Right lobe of liver (tissue), 6 donors: ENCODE results near the gene AFAP1. TPM values are rescaled to one million over a fixed set of nuclear protein-coding genes. Genes with fewer than 3 reads are reported as not detected.

ENCODE experiments used
- ATAC-seq, 4 donors: fragments of 200-7000 bp; cut with Tn5 transposase; one replicate each; pipeline ENCODE4 v1.9.1; 2020; ENCODE audit warnings: mild to moderate bottlenecking in 4 of 4, moderate library complexity in 4 of 4
- DNase-seq, 3 donors: peaks; one replicate each; pipeline ENCODE4 v3.0.0-alpha.2; 2020
- H3K27ac ChIP-seq, 3 donors: fragments of 200-600 bp; one replicate each; pipeline ENCODE4 v1.8.0; 2022
- H3K27me3 ChIP-seq, 2 donors: fragments of 200-600 bp; one replicate each; pipeline ENCODE4 v1.8.0; 2022
- H3K36me3 ChIP-seq, 4 donors: fragments of 200-600 bp; sonication (generic) in 1 of 4; one replicate each; pipeline versions ENCODE4 v1.5.1 to v1.8.0; 2017 to 2022; ENCODE audit warnings: control low read depth in 1 of 4
- H3K4me1 ChIP-seq, 4 donors: fragments of 200-600 bp; sonication (generic) in 1 of 4; one replicate each; pipeline versions ENCODE4 v1.5.1 to v1.8.0; 2017 to 2022; ENCODE audit warnings: control low read depth in 1 of 4
- H3K4me3 ChIP-seq, 3 donors: fragments of 200-600 bp; one replicate each; pipeline ENCODE4 v1.8.0; 2022
- H3K9me3 ChIP-seq, 4 donors: fragments of 200-600 bp; sonication (generic) in 1 of 4; one replicate each; pipeline versions ENCODE4 v1.5.1 to v1.8.0; 2017 to 2022; ENCODE audit warnings: control low read depth in 1 of 4
- POLR2A ChIP-seq: fragments of 450-650 bp; IDR thresholded peaks from one replicate; pipeline ENCODE4 v1.6.1; 2017; ENCODE audit warnings: antibody characterized with exemption, mild to moderate bottlenecking
- WGBS: methylation state at CpG from one replicate; pipeline ENCODE4 v1.1.6; 2018; ENCODE audit warnings: low coverage, low lambda C conversion rate; ENCODE audit not compliant: insufficient coverage; ENCODE audit errors: missing lambda C conversion rate; 5-methylcytosine and 5-hydroxymethylcytosine counted together
- intact Hi-C, 2 donors: fragments of 100-400 bp; cut with DNase I; formaldehyde crosslinking; loops; one replicate each; pipeline versions ENCODE4 v1.11.2 to v1.14.1; 2022
- total RNA-seq, 6 experiments: library from RNA; depleted of rRNA in 2 of 6; stranded (reverse); fragments of >200 nt in 2 of 6; fragmentation: NEBNext Ultra II Directional in 3 of 6; extraction: Animal tissue kit (Norgen Biotek cat#: 25700) in 3 of 6; gene quantifications; one replicate each; pipeline versions ENCODE4 v1.1.0 to v1.2.4, GENCODE V29; 2016 to 2023
- TF ChIP-seq, protein P1 (sequence below), 4 donors: fragments of 200-600 bp in 3 of 4; fragments of 450-650 bp in 1 of 4; IDR thresholded peaks; one replicate each; pipeline versions ENCODE4 v1.5.1 to v1.8.0; 2016 to 2022; ENCODE audit warnings: antibody characterized with exemption in 4 of 4, mild to moderate bottlenecking in 2 of 4
- donor health status: DM: no; HTN: yes; CAD: no.
- donor health status: DM: no; HTN: no; CAD: no.
- donor health status: DM: no; HTN: no; CAD: no.
- donor health status: DM: no; HTN: yes; CAD: no.
- donor health status: DM: no; HTN: yes; CAD: no.

AFAP1 gene
- total RNA-seq, 6 experiments from 2014 or later = 0.95 to 3.1 (median 1.9) TPM

DNA sequence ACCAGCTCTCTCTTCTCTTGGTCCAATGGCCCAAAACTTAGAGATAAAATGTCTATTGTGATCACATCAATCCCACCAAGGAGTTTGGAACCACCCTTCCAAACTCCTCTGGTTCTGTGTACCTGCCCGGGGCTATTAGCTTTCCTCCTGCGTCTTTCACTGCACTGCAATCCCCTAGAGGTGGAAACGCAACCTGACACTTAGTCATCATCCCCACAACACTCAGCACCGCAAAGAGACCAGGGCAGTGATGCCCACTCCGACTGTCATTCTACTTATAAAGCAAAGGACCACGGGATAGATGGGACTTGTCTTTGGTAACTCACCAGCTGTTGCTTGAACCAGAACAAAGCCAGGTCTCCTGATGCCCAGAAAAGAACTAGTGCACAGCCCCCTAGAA, 22.0 kb downstream of the AFAP1 start:
- no peak for TF ChIP-seq POLR2A
- TF ChIP-seq, protein P1, sequence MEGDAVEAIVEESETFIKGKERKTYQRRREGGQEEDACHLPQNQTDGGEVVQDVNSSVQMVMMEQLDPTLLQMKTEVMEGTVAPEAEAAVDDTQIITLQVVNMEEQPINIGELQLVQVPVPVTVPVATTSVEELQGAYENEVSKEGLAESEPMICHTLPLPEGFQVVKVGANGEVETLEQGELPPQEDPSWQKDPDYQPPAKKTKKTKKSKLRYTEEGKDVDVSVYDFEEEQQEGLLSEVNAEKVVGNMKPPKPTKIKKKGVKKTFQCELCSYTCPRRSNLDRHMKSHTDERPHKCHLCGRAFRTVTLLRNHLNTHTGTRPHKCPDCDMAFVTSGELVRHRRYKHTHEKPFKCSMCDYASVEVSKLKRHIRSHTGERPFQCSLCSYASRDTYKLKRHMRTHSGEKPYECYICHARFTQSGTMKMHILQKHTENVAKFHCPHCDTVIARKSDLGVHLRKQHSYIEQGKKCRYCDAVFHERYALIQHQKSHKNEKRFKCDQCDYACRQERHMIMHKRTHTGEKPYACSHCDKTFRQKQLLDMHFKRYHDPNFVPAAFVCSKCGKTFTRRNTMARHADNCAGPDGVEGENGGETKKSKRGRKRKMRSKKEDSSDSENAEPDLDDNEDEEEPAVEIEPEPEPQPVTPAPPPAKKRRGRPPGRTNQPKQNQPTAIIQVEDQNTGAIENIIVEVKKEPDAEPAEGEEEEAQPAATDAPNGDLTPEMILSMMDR (IDR thresholded peaks at IDR 0.05) = no peak
- Histone ChIP-seq H3K4me1 (no peaks in the 10 kb centered on the region), H3K9me3 (no peaks in the 10 kb centered on the region), H3K27me3 (no peaks in the 10 kb centered on the region), H3K36me3 (no peaks in the 10 kb centered on the region), H3K27ac (no peak overlapping the region), H3K4me3 (no peak overlapping the region)
- DNase-seq (no peak), ATAC-seq (no peak)
- intact Hi-C loops = no loop called here
- WGBS = 79% methylated on average over 6 of the region's 6 CpGs

DNA sequence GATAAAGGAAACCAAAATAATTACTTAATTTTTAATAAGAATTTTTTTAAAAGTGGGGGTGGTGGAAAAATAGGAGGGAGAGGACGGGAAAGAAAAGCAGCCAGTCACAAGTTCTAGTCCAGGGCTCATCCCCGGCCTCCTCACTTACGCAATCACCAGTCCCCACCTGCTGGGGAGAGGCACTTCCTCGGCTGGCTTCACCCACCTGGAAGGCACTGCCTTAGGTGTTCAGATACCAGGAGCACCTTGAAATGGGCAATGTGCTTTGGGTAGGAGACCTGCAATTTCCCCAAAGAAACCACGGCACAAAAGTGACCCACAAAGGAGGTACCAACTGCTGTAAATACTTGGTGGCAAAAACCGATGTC, 23.8 kb downstream of the AFAP1 start:
- no peaks in the 10 kb centered on the region for H3K9me3 ChIP-seq
- H3K36me3 ChIP-seq = no peaks in the 10 kb centered on the region
- no peak overlapping the region for H3K4me3 ChIP-seq
- 67% methylated on average over 5 of the region's 6 CpGs for WGBS
- no peaks in the 10 kb centered on the region for H3K4me1 ChIP-seq
- ATAC-seq = no peak
- H3K27me3 ChIP-seq = no peaks in the 10 kb centered on the region
- TF ChIP-seq, protein P1 (IDR thresholded peaks at IDR 0.05) = no peak
- TF ChIP-seq POLR2A = no peak
- H3K27ac ChIP-seq = no peak overlapping the region
- no peak for DNase-seq
- intact Hi-C loops = no loop called here

DNA sequence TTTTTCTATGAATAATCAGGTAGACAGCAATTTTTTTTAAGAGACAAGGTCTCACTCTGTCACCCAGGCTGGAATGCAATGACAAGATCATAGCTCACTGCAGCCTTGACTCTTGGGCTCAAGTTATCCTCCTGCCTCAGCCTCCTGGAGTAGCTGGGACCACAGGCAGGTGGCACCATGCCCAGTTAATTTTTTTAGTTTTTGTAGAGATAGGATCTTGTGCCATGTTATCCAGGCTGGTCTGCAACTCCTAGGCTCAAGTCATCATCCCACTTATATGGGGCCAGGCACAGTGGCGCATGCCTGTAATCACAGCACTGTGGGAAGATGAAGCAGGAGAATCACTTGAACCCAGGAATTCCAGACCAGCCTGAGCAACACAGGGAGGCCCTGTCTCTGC, 26.8 kb downstream of the AFAP1 start:
- H3K27ac ChIP-seq = no peak overlapping the region
- H3K27me3 ChIP-seq = no peaks in the 10 kb centered on the region
- 25% methylated on average over 1 of the region's 1 CpG for WGBS
- H3K4me1 ChIP-seq = no peaks in the 10 kb centered on the region
- H3K9me3 ChIP-seq = no peaks in the 10 kb centered on the region
- ATAC-seq (no peak), DNase-seq (no peak)
- no peak overlapping the region for H3K4me3 ChIP-seq
- no peaks in the 10 kb centered on the region for H3K36me3 ChIP-seq
- no peak for TF ChIP-seq POLR2A
- TF ChIP-seq, protein P1 (IDR thresholded peaks at IDR 0.05) = no peak
- intact Hi-C loops = no loop called here

DNA sequence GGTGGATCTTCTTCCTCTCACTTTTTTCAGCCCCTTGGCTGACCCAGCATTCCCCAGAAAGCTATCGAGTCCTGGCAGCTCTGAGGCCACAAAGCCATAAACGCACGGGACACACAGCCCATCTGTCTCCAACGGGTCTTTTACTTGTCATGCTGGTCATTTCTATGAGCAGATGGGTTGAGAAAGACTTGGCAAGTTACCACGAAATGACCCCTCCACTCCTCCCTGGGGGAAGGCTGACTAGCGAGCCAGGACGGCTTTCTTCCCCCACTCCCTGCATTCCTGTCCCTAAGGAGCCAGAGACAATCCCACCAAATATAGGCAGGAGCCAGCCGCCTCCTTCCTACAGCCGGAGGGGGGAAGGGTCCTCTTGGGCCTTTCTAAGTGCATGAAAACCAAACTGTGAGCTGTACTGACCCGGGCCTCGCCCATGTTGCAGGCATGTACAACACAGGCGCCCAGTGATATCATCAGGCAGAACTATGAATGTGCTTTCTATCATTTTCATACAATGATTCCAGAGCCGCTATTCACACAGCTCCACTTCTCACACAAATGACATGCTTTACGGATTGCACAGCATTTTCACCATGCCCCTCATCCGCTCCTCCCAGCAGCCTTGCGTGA, 28.6 kb downstream of the AFAP1 start:
- ATAC-seq (no peak), DNase-seq (no peak)
- intact Hi-C loops = no loop called here
- Histone ChIP-seq H3K27ac (no peak overlapping the region), H3K27me3 (no peaks in the 10 kb centered on the region), H3K9me3 (no peaks in the 10 kb centered on the region), H3K36me3 (no peaks in the 10 kb centered on the region), H3K4me3 (no peak overlapping the region), H3K4me1 (no peaks in the 10 kb centered on the region)
- TF ChIP-seq, protein P1 (IDR thresholded peaks at IDR 0.05) = no peak
- no peak for TF ChIP-seq POLR2A
- WGBS = 62% methylated on average over 14 of the region's 16 CpGs
